ENCODE data around the gene GKN1. TPM values are rescaled to one million over a fixed set of nuclear protein-coding genes. Genes with fewer than 3 reads are reported as not detected.

Gene GKN1
- total and polyA plus RNA-seq, 2 donors (not counting 3 experiments of a cell fraction or from before 2014, with no cell fraction given) = not detected

DNA sequence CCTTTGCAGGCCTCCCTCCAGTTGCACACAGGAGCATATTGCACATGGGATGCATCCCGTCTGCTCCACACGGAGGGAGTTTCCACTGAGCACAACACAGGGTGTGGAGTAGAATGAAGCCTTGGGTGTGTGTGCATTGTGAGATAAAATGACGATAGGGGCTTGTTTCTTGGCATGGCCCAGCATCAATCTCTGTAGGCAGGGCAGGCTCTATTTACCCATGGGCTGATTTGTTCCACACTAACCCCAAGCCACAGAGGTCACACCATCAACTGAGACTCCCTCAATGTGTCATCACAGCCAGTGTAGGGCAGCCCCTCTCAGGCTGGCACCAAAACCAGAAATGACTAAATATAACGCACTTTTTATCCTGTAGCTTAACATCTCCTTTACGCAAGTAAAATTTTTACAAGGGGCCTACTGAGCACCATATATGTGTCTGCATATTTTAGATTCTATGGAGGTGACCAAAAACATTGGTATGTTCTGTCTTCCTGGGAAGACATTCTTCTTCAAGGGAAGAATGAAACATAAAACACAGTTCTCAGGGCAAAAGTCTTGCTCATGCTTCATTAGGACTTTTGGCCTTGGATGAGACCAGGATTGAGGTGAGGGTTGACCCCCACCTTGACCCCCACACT, 2.7 kb upstream of the GKN1 start:
- TF ChIP-seq EZH2 (IDR thresholded peaks at IDR 0.05; ENCODE audit: borderline replicate concordance, low read depth, low read length, severe bottlenecking) = no peak
- TF ChIP-seq POLR2A (IDR thresholded peaks at IDR 0.05; ENCODE audit: low read depth, low read length) = no peak
- TF ChIP-seq, protein P1, sequence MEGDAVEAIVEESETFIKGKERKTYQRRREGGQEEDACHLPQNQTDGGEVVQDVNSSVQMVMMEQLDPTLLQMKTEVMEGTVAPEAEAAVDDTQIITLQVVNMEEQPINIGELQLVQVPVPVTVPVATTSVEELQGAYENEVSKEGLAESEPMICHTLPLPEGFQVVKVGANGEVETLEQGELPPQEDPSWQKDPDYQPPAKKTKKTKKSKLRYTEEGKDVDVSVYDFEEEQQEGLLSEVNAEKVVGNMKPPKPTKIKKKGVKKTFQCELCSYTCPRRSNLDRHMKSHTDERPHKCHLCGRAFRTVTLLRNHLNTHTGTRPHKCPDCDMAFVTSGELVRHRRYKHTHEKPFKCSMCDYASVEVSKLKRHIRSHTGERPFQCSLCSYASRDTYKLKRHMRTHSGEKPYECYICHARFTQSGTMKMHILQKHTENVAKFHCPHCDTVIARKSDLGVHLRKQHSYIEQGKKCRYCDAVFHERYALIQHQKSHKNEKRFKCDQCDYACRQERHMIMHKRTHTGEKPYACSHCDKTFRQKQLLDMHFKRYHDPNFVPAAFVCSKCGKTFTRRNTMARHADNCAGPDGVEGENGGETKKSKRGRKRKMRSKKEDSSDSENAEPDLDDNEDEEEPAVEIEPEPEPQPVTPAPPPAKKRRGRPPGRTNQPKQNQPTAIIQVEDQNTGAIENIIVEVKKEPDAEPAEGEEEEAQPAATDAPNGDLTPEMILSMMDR (IDR thresholded peaks at IDR 0.05; ENCODE audit: extremely low read depth in 1 of 2, insufficient read depth in 1 of 2, low read depth in 1 of 2, low read length in 2 of 2) = no peak
- TF ChIP-seq FOS (IDR thresholded peaks at IDR 0.05; ENCODE audit: borderline replicate concordance, insufficient read depth, low read length) = no peak
- TF ChIP-seq GATA2 (IDR thresholded peaks at IDR 0.05; ENCODE audit: insufficient read depth, insufficient read length, low read depth, low read length) = no peak
- BruUV-seq (replicated peaks) = no TSS peak
- FAIRE-seq (no peak), DNase-seq (ENCODE audit: low read depth, low spot score) (no peak)
- Histone ChIP-seq H3K9me1 (replicated peaks; ENCODE audit: control insufficient read depth, extremely low read depth, insufficient read depth, low read length) (no peaks in the 10 kb centered on the region), H3K9me3 (replicated peaks; ENCODE audit: control insufficient read depth, insufficient read depth, low read length) (no peaks in the 10 kb centered on the region), H3K27ac (ENCODE audit: insufficient read depth, low read depth, low read length) (no peak overlapping the region), H3K27me3 (ENCODE audit: control insufficient read depth in 2 of 2, insufficient read depth in 2 of 2, low read length in 2 of 2) (peaks cover 17 to 20% of the 10 kb centered on the region in 2 experiments), H4K20me1 (replicated peaks; ENCODE audit: control insufficient read depth, extremely low read depth, insufficient read depth, low read length) (no peaks in the 10 kb centered on the region), H2AFZ (ENCODE audit: low read depth, low read length) (no peak overlapping the region), H3K79me2 (ENCODE audit: control insufficient read depth, insufficient read depth, low read length) (no peaks in the 10 kb centered on the region), H3K4me1 (ENCODE audit: control insufficient read depth, extremely low read depth, insufficient read depth, low read length) (no peaks in the 10 kb centered on the region), H3K9ac (replicated peaks; ENCODE audit: extremely low read depth, insufficient read depth, low read length) (no peak overlapping the region), H3K4me2 (ENCODE audit: insufficient read depth, low read length) (no peak overlapping the region), H3K36me3 (ENCODE audit: control insufficient read depth in 2 of 2, extremely low read depth in 1 of 2, insufficient read depth in 2 of 2, low read length in 2 of 2) (no peaks in the 10 kb centered on the region), H3K4me3 (replicated peaks in 1 of 3; ENCODE audit: insufficient read depth in 1 of 3, low read depth in 1 of 3, low read length in 3 of 3) (no peak overlapping the region)
- dilution Hi-C loops (cut with MboI; ENCODE audit: extremely low pct_ligation_motif_present, low sequenced_read_pairs) (no loop called here), intact Hi-C loops (cut with micrococcal nuclease) (no loop called here)
- CTCF ChIA-PET = no interaction called here
- POLR2A ChIA-PET = no interaction called here

All from endothelial cell of umbilical vein (primary cell).